Transverse colon (tissue), 4 donors: Measurements from ENCODE around the gene BCL11B. TPM values are rescaled to one million over a fixed set of nuclear protein-coding genes. Genes with fewer than 3 reads are reported as not detected.

ENCODE experiments used
- DNase-seq: peaks from one replicate; pipeline ENCODE4 v3.0.0-alpha.2; 2019
- H3K27ac ChIP-seq, 4 donors: fragments of 200-600 bp; sonication (generic); 2 replicates each; pipeline ENCODE4 v1.5.1; 2016 to 2018; ENCODE audit warnings: inconsistent platforms in 4 of 4
- H3K27me3 ChIP-seq: fragments of 200-600 bp; sonication (generic); 2 replicates; pipeline ENCODE4 v1.5.1; 2017; ENCODE audit warnings: inconsistent platforms
- H3K36me3 ChIP-seq, 4 donors: fragments of 200-600 bp; sonication (generic); 2 replicates each; pipeline ENCODE4 v1.5.1; 2017 to 2019; ENCODE audit warnings: inconsistent platforms in 4 of 4
- H3K4me1 ChIP-seq, 4 donors: fragments of 200-600 bp; sonication (generic); 2 replicates each; pipeline ENCODE4 v1.5.1; 2017 to 2020; ENCODE audit warnings: inconsistent platforms in 4 of 4
- H3K4me3 ChIP-seq, 4 donors: fragments of 200-600 bp; sonication (generic); 1 replicate in 1 of 4; 2 replicates in 3 of 4; pipeline versions ENCODE4 v1.5.1 to v1.6.1; 2017 to 2019; ENCODE audit warnings: inconsistent platforms in 4 of 4
- H3K9me3 ChIP-seq, 2 donors: fragments of 200-600 bp; sonication (generic); 2 replicates each; pipeline ENCODE4 v1.5.1; 2017 to 2019; ENCODE audit warnings: inconsistent platforms in 2 of 2
- CTCF ChIP-seq, 5 experiments: fragments of 200-600 bp in 3 of 5; fragments of 450-650 bp in 2 of 5; sonication (generic) in 3 of 5; IDR thresholded peaks; 1 replicate in 2 of 5; 2 replicates in 3 of 5; pipeline ENCODE4 v1.5.1; 2016 to 2017; ENCODE audit warnings: antibody characterized with exemption in 5 of 5, inconsistent platforms in 3 of 5, mild to moderate bottlenecking in 2 of 5, moderate library complexity in 1 of 5
- EP300 ChIP-seq: sonication (generic); formaldehyde crosslinking; IDR thresholded peaks from one replicate; pipeline ENCODE4 v1.6.1; 2017; ENCODE audit warnings: antibody characterized with exemption, low read depth
- POLR2A ChIP-seq: fragments of 450-650 bp; IDR thresholded peaks from one replicate; pipeline ENCODE4 v1.6.1; 2016; ENCODE audit warnings: antibody characterized with exemption, mild to moderate bottlenecking, moderate library complexity
- POLR2AphosphoS5 ChIP-seq, 3 donors: sonication (generic); formaldehyde crosslinking; IDR thresholded peaks; one replicate each; pipeline ENCODE4 v1.6.1; 2016; ENCODE audit warnings: antibody characterized with exemption in 3 of 3
- WGBS, 2 donors: methylation state at CpG; one replicate each; pipeline ENCODE4 v1.1.5; 2018; ENCODE audit warnings: low coverage in 1 of 2; 5-methylcytosine and 5-hydroxymethylcytosine counted together
- in situ Hi-C, 4 donors: fragments of 200-750 bp; cut with MboI; loops; one replicate each; pipeline versions ENCODE4 v1.15.0 to v1.15.1; 2017; ENCODE audit warnings: low sequenced_read_pairs in 3 of 4, low pct_ligation_motif_present in 1 of 4, low pct_unique_long_range_greater_than_20kb in 1 of 4
- intact Hi-C: fragments of 100-400 bp; cut with DNase I; formaldehyde crosslinking; loops from one replicate; pipeline ENCODE4 v1.15.1; 2023; ENCODE audit warnings: low total_unique reads
- total RNA-seq, 4 donors: library from RNA; depleted of rRNA; stranded (reverse); fragments of >200 nt; gene quantifications; one replicate each; pipeline ENCODE4 v1.1.0, GENCODE V29; 2016

Gene BCL11B
- total RNA-seq, 4 donors from 2014 or later: 0.37 to 4.8 (median 3.7) TPM

GRCh38 chr14:99132821-99133635 lies 139.0 kb downstream of the BCL11B start:
- no peaks in the 10 kb centered on the region for H3K9me3 ChIP-seq
- H3K4me3 ChIP-seq: no peak overlapping the region
- no peaks in the 10 kb centered on the region for H3K27me3 ChIP-seq
- no peak for DNase-seq
- no peak for TF ChIP-seq POLR2AphosphoS5 (IDR thresholded peaks at IDR 0.05)
- TF ChIP-seq EP300: no peak
- 72 to 76% methylated on average over 8 to 19 of the region's 19 CpGs for WGBS, 2 donors
- no peaks in the 10 kb centered on the region for H3K36me3 ChIP-seq
- intact Hi-C loops: no loop called here
- H3K27ac ChIP-seq: no peak overlapping the region
- in situ Hi-C loops: no loop called here
- H3K4me1 ChIP-seq: no peaks in the 10 kb centered on the region

- Histone ChIP-seq H3K4me1 (no peaks in the 10 kb centered on the region), H3K27ac (no peak overlapping the region), H3K9me3 (no peaks in the 10 kb centered on the region), H3K36me3 (no peaks in the 10 kb centered on the region), H3K4me3 (no peak overlapping the region), H3K27me3 (no peaks in the 10 kb centered on the region)
- no peak for TF ChIP-seq CTCF (IDR thresholded peaks at IDR 0.05)
- intact Hi-C loops: no loop called here
- DNase-seq: no peak
- in situ Hi-C loops: no loop called here
- 90% methylated on average over 12 of the region's 12 CpGs; no CpG with 5 or more reads in 1 of the 2 donors for WGBS, 2 donors
Measured at GRCh38 chr14:99131632-99132271, 140.2 kb downstream of the BCL11B start.

- no peak for DNase-seq
- no peaks in the 10 kb centered on the region for H3K9me3 ChIP-seq
- TF ChIP-seq POLR2AphosphoS5 (IDR thresholded peaks at IDR 0.05) (no peak), EP300 (no peak), POLR2A (no peak), CTCF (IDR thresholded peaks at IDR 0.05) (no peak)
- WGBS, 2 donors: 77 to 78% methylated on average over 13 to 15 of the region's 15 CpGs
- no peak overlapping the region for H3K4me3 ChIP-seq
- in situ Hi-C loops: no loop called here
- no peaks in the 10 kb centered on the region for H3K4me1 ChIP-seq
- no peaks in the 10 kb centered on the region for H3K36me3 ChIP-seq
- no peak overlapping the region for H3K27ac ChIP-seq
- intact Hi-C loops: no loop called here
- no peaks in the 10 kb centered on the region for H3K27me3 ChIP-seq
Measured at GRCh38 chr14:99129998-99130397, 142.0 kb downstream of the BCL11B start.

GRCh38 chr14:99129211-99129696 lies 142.7 kb downstream of the BCL11B start:
- no peak for DNase-seq

More at GRCh38 chr14:99129211-99129696, 142.7 kb downstream of the BCL11B start:
- intact Hi-C loops: no loop called here
- no peaks in the 10 kb centered on the region for H3K9me3 ChIP-seq
- in situ Hi-C loops: no loop called here
- no peaks in the 10 kb centered on the region for H3K27me3 ChIP-seq
- H3K36me3 ChIP-seq: no peaks in the 10 kb centered on the region
- no peak overlapping the region for H3K27ac ChIP-seq
- no peaks in the 10 kb centered on the region for H3K4me1 ChIP-seq
- WGBS, 2 donors: 69 to 89% methylated on average over 8 to 12 of the region's 12 CpGs
- no peak for TF ChIP-seq POLR2AphosphoS5 (IDR thresholded peaks at IDR 0.05)
- no peak for TF ChIP-seq EP300
- no peak for TF ChIP-seq CTCF (IDR thresholded peaks at IDR 0.05)
- no peak for TF ChIP-seq POLR2A
- H3K4me3 ChIP-seq: no peak overlapping the region
